ENCODE results near the gene NECTIN1.

The NECTIN1 gene

GRCh38 chr11:119673759-119674336 lies 55.2 kb downstream of the NECTIN1 start:
- Histone ChIP-seq H3K4me3 (ENCODE audit: low read length in 2 of 2) (peak overlapping the region in 1 of 2 donors; percentile 22), H3K36me3 (ENCODE audit: control insufficient read depth in 2 of 2, insufficient read depth in 2 of 2, low read length in 2 of 2) (peaks cover 28 to 33% of the 10 kb centered on the region in 2 donors), H3K27ac (ENCODE audit: low read depth in 2 of 2, low read length in 2 of 2) (peak overlapping the region in 1 of 2 donors; percentile 25), H3K4me1 (ENCODE audit: control insufficient read depth in 2 of 2, insufficient read depth in 2 of 2, low read length in 2 of 2) (peaks cover 7 to 14% of the 10 kb centered on the region in 2 donors), H3K9me3 (ENCODE audit: control insufficient read depth in 2 of 2, low read length in 2 of 2) (no peaks in the 10 kb centered on the region), H3K9ac (ENCODE audit: low read depth in 1 of 2, low read length in 2 of 2) (no peak overlapping the region), H3K27me3 (ENCODE audit: control insufficient read depth in 2 of 2, insufficient read depth in 2 of 2, low read length in 2 of 2) (no peaks in the 10 kb centered on the region)

GRCh38 chr11:119673052-119673758 lies 55.8 kb downstream of the NECTIN1 start:
- Histone ChIP-seq H3K9me3 (ENCODE audit: control insufficient read depth in 2 of 2, low read length in 2 of 2) (no peaks in the 10 kb centered on the region), H3K27me3 (ENCODE audit: control insufficient read depth in 2 of 2, insufficient read depth in 2 of 2, low read length in 2 of 2) (no peaks in the 10 kb centered on the region), H3K9ac (ENCODE audit: low read depth in 1 of 2, low read length in 2 of 2) (no peak overlapping the region), H3K4me1 (ENCODE audit: control insufficient read depth in 2 of 2, insufficient read depth in 2 of 2, low read length in 2 of 2) (peaks cover 7 to 14% of the 10 kb centered on the region in 2 donors), H3K36me3 (ENCODE audit: control insufficient read depth in 2 of 2, insufficient read depth in 2 of 2, low read length in 2 of 2) (peaks cover 30 to 31% of the 10 kb centered on the region in 2 donors), H3K4me3 (ENCODE audit: low read length in 2 of 2) (no peak overlapping the region), H3K27ac (ENCODE audit: low read depth in 2 of 2, low read length in 2 of 2) (peak overlapping the region in 1 of 2 donors; percentile 25)

GRCh38 chr11:119672597-119672996 lies 56.4 kb downstream of the NECTIN1 start:
- no peak overlapping the region for H3K27ac ChIP-seq (ENCODE audit: low read depth in 2 of 2, low read length in 2 of 2)
- H3K27me3 ChIP-seq (ENCODE audit: control insufficient read depth in 2 of 2, insufficient read depth in 2 of 2, low read length in 2 of 2) = no peaks in the 10 kb centered on the region
- no peak overlapping the region for H3K9ac ChIP-seq (ENCODE audit: low read depth in 1 of 2, low read length in 2 of 2)
- H3K4me3 ChIP-seq (ENCODE audit: low read length in 2 of 2) = no peak overlapping the region
- H3K36me3 ChIP-seq (ENCODE audit: control insufficient read depth in 2 of 2, insufficient read depth in 2 of 2, low read length in 2 of 2) = peaks cover 23 to 25% of the 10 kb centered on the region in 2 donors
- H3K9me3 ChIP-seq (ENCODE audit: control insufficient read depth in 2 of 2, low read length in 2 of 2) = no peaks in the 10 kb centered on the region
- H3K4me1 ChIP-seq (ENCODE audit: control insufficient read depth in 2 of 2, insufficient read depth in 2 of 2, low read length in 2 of 2) = peaks cover 7 to 14% of the 10 kb centered on the region in 2 donors

GRCh38 chr11:119671561-119672015 lies 57.4 kb downstream of the NECTIN1 start:
- H3K36me3 ChIP-seq (ENCODE audit: control insufficient read depth in 2 of 2, insufficient read depth in 2 of 2, low read length in 2 of 2) = peaks cover 16 to 19% of the 10 kb centered on the region in 2 donors

GRCh38 chr11:119671051-119671450 lies 57.9 kb downstream of the NECTIN1 start:
- H3K36me3 ChIP-seq (ENCODE audit: control insufficient read depth in 2 of 2, insufficient read depth in 2 of 2, low read length in 2 of 2) = peaks cover 11 to 15% of the 10 kb centered on the region in 2 donors
- H3K9me3 ChIP-seq (ENCODE audit: control insufficient read depth in 2 of 2, low read length in 2 of 2) = no peaks in the 10 kb centered on the region
- no peaks in the 10 kb centered on the region for H3K27me3 ChIP-seq (ENCODE audit: control insufficient read depth in 2 of 2, insufficient read depth in 2 of 2, low read length in 2 of 2)
- peak overlapping the region in 1 of 2 donors; percentile 16 for H3K27ac ChIP-seq (ENCODE audit: low read depth in 2 of 2, low read length in 2 of 2)
- peaks cover 7 to 14% of the 10 kb centered on the region in 2 donors for H3K4me1 ChIP-seq (ENCODE audit: control insufficient read depth in 2 of 2, insufficient read depth in 2 of 2, low read length in 2 of 2)
- H3K4me3 ChIP-seq (ENCODE audit: low read length in 2 of 2) = no peak overlapping the region
- H3K9ac ChIP-seq (ENCODE audit: low read depth in 1 of 2, low read length in 2 of 2) = no peak overlapping the region

More at GRCh38 chr11:119671561-119672015, 57.4 kb downstream of the NECTIN1 start:
- peak overlapping the region in 1 of 2 donors; percentile 16 for H3K27ac ChIP-seq (ENCODE audit: low read depth in 2 of 2, low read length in 2 of 2)
- peaks cover 7 to 14% of the 10 kb centered on the region in 2 donors for H3K4me1 ChIP-seq (ENCODE audit: control insufficient read depth in 2 of 2, insufficient read depth in 2 of 2, low read length in 2 of 2)
- no peak overlapping the region for H3K9ac ChIP-seq (ENCODE audit: low read depth in 1 of 2, low read length in 2 of 2)
- H3K9me3 ChIP-seq (ENCODE audit: control insufficient read depth in 2 of 2, low read length in 2 of 2) = no peaks in the 10 kb centered on the region
- H3K27me3 ChIP-seq (ENCODE audit: control insufficient read depth in 2 of 2, insufficient read depth in 2 of 2, low read length in 2 of 2) = no peaks in the 10 kb centered on the region
- no peak overlapping the region for H3K4me3 ChIP-seq (ENCODE audit: low read length in 2 of 2)

GRCh38 chr11:119669487-119669886 lies 59.5 kb downstream of the NECTIN1 start:
- H3K27ac ChIP-seq (ENCODE audit: low read depth in 2 of 2, low read length in 2 of 2) = no peak overlapping the region
- H3K36me3 ChIP-seq (ENCODE audit: control insufficient read depth in 2 of 2, insufficient read depth in 2 of 2, low read length in 2 of 2) = peaks cover 2 to 10% of the 10 kb centered on the region in 2 donors
- no peak overlapping the region for H3K9ac ChIP-seq (ENCODE audit: low read depth in 1 of 2, low read length in 2 of 2)
- no peaks in the 10 kb centered on the region for H3K27me3 ChIP-seq (ENCODE audit: control insufficient read depth in 2 of 2, insufficient read depth in 2 of 2, low read length in 2 of 2)
- no peaks in the 10 kb centered on the region for H3K9me3 ChIP-seq (ENCODE audit: control insufficient read depth in 2 of 2, low read length in 2 of 2)
- H3K4me3 ChIP-seq (ENCODE audit: low read length in 2 of 2) = no peak overlapping the region
- H3K4me1 ChIP-seq (ENCODE audit: control insufficient read depth in 2 of 2, insufficient read depth in 2 of 2, low read length in 2 of 2) = peaks cover 7 to 14% of the 10 kb centered on the region in 2 donors

- no peaks in the 10 kb centered on the region for H3K27me3 ChIP-seq (ENCODE audit: control insufficient read depth in 2 of 2, insufficient read depth in 2 of 2, low read length in 2 of 2)
- H3K4me3 ChIP-seq (ENCODE audit: low read length in 2 of 2) = no peak overlapping the region
- no peak overlapping the region for H3K9ac ChIP-seq (ENCODE audit: low read depth in 1 of 2, low read length in 2 of 2)
- no peaks in the 10 kb centered on the region for H3K9me3 ChIP-seq (ENCODE audit: control insufficient read depth in 2 of 2, low read length in 2 of 2)
- H3K27ac ChIP-seq (ENCODE audit: low read depth in 2 of 2, low read length in 2 of 2) = no peak overlapping the region
- H3K4me1 ChIP-seq (ENCODE audit: control insufficient read depth in 2 of 2, insufficient read depth in 2 of 2, low read length in 2 of 2) = peaks cover 7 to 11% of the 10 kb centered on the region in 2 donors
- H3K36me3 ChIP-seq (ENCODE audit: control insufficient read depth in 2 of 2, insufficient read depth in 2 of 2, low read length in 2 of 2) = peaks cover 0 to 5% of the 10 kb centered on the region in 2 donors
Measured at GRCh38 chr11:119668676-119669075, 60.3 kb downstream of the NECTIN1 start.

GRCh38 chr11:119666463-119667131 lies 62.4 kb downstream of the NECTIN1 start:
- H3K9ac ChIP-seq (ENCODE audit: low read depth in 1 of 2, low read length in 2 of 2) = no peak overlapping the region
- no peaks in the 10 kb centered on the region for H3K27me3 ChIP-seq (ENCODE audit: control insufficient read depth in 2 of 2, insufficient read depth in 2 of 2, low read length in 2 of 2)
- H3K4me1 ChIP-seq (ENCODE audit: control insufficient read depth in 2 of 2, insufficient read depth in 2 of 2, low read length in 2 of 2) = peaks cover 0 to 2% of the 10 kb centered on the region in 2 donors
- no peaks in the 10 kb centered on the region for H3K9me3 ChIP-seq (ENCODE audit: control insufficient read depth in 2 of 2, low read length in 2 of 2)
- peaks cover 0 to 3% of the 10 kb centered on the region in 2 donors for H3K36me3 ChIP-seq (ENCODE audit: control insufficient read depth in 2 of 2, insufficient read depth in 2 of 2, low read length in 2 of 2)
- no peak overlapping the region for H3K27ac ChIP-seq (ENCODE audit: low read depth in 2 of 2, low read length in 2 of 2)
- H3K4me3 ChIP-seq (ENCODE audit: low read length in 2 of 2) = no peak overlapping the region

GRCh38 chr11:119666061-119666460 lies 62.9 kb downstream of the NECTIN1 start:
- peaks cover 0 to 3% of the 10 kb centered on the region in 2 donors for H3K36me3 ChIP-seq (ENCODE audit: control insufficient read depth in 2 of 2, insufficient read depth in 2 of 2, low read length in 2 of 2)
- H3K9ac ChIP-seq (ENCODE audit: low read depth in 1 of 2, low read length in 2 of 2) = no peak overlapping the region
- no peaks in the 10 kb centered on the region for H3K9me3 ChIP-seq (ENCODE audit: control insufficient read depth in 2 of 2, low read length in 2 of 2)
- no peaks in the 10 kb centered on the region for H3K4me1 ChIP-seq (ENCODE audit: control insufficient read depth in 2 of 2, insufficient read depth in 2 of 2, low read length in 2 of 2)
- H3K27ac ChIP-seq (ENCODE audit: low read depth in 2 of 2, low read length in 2 of 2) = no peak overlapping the region
- H3K4me3 ChIP-seq (ENCODE audit: low read length in 2 of 2) = no peak overlapping the region
- no peaks in the 10 kb centered on the region for H3K27me3 ChIP-seq (ENCODE audit: control insufficient read depth in 2 of 2, insufficient read depth in 2 of 2, low read length in 2 of 2)

Data from mucosa of rectum (tissue), 2 donors.